SK-N-MC (cell line): ENCODE measurements around the gene GUCY1A1.

Experiments
- EZH2 ChIP-seq: fragments of 200-600 bp; sonication (generic); IDR thresholded peaks from one replicate; pipeline ENCODE4 v1.6.1; 2017; ENCODE audit warnings: antibody characterized with exemption
- POLR2AphosphoS5 ChIP-seq: IDR thresholded peaks from 2 replicates; pipeline ENCODE4 v1.6.1; 2012; ENCODE audit warnings: mild to moderate bottlenecking, low read depth, low read length, borderline replicate concordance

DNA sequence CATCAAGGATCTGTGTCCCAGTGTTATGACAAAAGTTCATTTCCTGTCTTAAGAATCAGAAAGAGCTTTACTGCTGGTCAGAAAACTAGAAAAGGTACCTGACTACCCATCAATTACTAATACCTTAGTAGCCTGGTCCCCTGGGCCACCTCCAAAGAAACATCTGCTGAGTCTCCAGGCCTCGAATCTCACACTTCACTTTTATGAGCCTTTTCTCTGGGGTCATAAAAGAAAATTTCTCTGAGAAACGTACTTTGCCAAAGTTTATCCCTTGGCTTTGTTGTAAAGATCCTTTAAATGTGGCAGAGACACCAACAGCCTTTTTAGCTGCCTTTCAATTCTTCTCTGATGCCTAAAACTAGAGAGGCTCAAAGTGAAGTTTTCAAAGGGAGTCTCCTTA is 17.8 kb downstream of the GUCY1A1 start:
- TF ChIP-seq POLR2AphosphoS5 (no peak), EZH2 (no peak)
